Smooth muscle cell of the coronary artery (primary cell): ENCODE data around the gene PFDN2. TPM values are rescaled to one million over a fixed set of nuclear protein-coding genes. Genes with fewer than 3 reads are reported as not detected.

ENCODE experiments used
- total RNA-seq: library from RNA; depleted of rRNA; stranded (reverse); fragments of >200 nt; gene quantifications from 2 replicates; pipeline ENCODE4 v1.2.3, GENCODE V29; 2014; ENCODE audit warnings: low replicate concordance

Gene PFDN2, protein sequence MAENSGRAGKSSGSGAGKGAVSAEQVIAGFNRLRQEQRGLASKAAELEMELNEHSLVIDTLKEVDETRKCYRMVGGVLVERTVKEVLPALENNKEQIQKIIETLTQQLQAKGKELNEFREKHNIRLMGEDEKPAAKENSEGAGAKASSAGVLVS
- total RNA-seq, result 71.7 and 95.0 TPM in 2 replicates

DNA sequence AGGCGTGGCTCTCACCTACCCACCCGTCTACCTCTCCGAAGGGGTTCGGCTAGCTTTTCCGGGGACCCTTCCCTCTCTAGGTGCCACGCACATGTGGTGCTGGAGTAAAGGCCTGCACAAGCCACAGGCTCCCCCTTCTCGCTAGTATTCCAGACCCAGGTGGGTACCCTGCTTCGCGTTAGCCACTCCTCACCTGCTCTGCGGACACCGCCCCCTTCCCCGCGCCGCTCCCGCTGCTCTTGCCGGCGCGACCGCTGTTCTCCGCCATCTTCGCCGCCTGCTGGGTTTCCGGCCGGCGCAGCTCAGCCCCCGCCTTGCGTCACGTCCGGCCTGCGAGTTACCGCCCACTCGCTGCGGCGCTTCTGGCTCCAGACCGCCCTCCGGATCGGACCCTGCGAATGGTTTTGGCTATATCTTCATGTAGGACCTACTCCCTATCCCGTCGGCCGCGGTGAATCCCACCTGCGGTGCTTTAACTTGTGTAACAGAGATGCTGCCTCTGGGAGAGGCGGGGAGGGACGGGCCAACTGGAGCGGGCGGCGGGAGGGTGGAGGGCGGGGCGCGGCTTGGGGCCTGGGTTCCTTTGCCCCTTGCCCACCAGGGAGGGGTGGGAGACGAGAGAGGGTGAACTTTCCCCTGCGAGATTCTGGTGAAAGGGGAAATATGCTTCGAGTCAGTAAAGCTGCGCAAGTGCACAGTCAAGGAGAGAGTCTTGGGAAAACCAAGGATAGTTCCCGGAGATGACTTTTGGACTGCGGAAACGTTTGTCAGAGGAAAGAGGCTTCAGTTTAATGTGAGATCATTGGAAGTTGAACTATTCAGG is at the start of gene PFDN2, which contains the start of gene NIT1:
TSS of gene PFDN2 (minus strand) at position 279 of the 823 bp plus-strand sequence. CDS start at position 268, 11 bp downstream.
TSS of gene NIT1 (plus strand) at position 347 of the 823 bp plus-strand sequence. CDS start at position 419, 72 bp downstream.

DNA sequence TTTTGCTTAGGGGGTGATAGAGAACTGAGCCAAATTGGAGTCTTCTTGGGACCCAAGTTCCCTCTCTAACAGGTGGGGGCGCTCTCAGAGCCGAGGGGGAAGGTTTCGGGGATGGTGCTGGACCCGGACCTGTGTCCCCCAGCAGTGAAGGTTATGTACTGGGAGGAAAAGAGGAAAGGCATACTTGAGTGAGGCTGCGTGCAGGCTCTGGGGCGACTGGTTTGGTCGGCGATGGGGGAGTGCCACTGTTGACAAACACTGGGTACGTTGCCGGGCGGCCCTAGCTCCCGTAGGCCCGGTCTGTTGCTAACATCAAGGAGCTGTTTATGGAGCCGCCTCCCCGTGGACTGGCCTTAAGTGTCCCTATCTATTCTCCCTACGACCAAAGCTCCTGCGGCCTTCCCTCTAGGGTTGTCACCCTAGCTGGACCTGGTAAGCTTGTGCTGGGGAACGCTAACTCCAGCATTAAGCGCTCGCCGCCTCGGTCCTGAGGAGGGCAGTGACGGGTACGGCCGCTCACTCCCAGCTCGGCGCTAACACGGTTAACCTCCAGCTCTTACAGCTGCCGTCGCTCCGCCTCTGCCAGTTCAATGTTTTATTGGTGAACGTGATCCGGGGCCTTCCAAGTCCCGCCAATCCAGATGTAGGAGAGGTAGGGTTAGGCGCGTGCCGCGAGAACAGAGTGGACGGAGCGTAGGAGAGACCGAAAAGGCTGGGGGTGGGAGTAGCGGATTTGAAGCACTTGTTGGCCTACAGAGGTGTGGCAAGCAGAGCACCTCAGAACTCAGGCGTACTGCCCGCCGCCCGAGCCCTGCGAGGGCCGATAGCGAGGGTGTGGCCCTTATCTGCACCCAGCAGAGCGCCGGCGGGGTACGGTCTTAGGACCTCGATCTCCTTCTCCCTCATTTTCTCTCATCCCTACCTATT is 48.2 kb upstream of the PFDN2 start, which contains the start of gene PPOX:
TSS of gene PPOX (plus strand) at position 685 of the 927 bp plus-strand sequence. CDS start 422 bp downstream, outside the sequence.

DNA sequence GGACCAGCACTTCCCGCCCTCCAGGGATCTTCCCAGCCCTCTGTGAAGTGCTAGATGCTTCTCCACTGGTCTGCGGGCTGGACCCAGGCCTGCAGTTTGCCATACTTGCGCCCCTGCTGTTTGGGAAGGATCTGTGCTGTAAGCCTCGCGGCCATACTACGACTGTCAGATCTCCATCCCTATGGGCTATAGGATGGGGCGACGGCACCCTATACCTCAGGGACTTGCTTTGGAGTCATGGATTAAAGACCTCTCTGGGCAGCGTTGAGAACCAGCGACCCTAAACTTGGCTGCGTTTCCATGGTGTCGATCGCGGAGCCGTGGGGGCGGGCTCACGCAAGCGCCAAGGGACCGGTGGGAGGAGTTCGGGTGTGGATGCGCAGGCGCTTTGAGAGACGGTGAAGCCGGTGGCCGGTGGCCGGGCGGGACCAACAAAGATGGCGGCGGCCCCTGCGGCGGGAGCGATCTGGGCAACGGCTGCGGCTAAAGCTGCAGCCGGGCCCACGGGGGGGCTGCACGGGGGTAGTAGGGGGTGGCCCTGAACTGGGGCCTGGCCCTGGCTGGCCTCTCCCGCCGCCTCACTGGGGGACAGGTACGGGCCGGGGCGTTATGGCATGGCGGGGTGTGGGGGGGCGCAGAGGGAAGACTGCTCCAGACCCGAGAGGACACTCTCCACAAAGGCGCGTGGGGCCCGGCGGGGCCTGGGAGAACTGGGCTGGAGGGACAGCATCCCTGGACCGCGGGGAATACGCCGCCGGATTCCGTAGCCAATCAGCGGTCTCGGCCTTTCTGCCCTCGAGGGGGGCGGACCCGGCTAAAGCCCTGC is 41.5 kb upstream of the PFDN2 start, which contains the start of gene USP21:
TSS of gene USP21 (plus strand) at position 414 of the 826 bp plus-strand sequence. CDS start 1,141 bp downstream, outside the sequence.

DNA sequence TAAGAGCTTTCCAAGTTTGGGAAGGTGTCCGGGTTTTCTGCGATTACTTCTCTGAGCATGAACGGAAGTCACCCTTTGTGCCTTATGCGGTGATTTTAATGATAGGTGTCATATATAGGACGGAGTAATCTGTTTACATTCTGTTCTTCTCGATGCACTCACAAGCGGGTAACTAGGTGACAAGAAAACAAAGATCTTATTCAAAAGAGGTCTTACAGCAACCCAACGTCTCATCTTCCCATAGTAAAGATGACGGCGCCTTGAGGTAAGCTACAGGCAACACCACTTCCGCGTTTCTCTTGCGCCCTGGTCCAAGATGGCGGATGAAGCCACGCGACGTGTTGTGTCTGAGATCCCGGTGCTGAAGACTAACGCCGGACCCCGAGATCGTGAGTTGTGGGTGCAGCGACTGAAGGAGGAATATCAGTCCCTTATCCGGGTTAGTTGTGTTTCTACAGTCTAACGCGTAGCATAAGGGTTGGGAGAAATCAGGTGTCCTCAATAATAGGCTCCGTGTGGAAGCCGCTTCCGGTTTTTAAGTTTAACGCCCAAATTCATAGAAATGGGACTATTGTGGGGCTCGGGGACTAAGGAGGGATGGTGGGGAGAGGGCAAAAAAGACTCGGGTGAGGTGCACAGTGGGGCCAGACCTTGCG is 36.0 kb upstream of the PFDN2 start, which contains the start of gene UFC1:
TSS of gene UFC1 (plus strand) at position 297 of the 656 bp plus-strand sequence. CDS start at position 317, 20 bp downstream.

DNA sequence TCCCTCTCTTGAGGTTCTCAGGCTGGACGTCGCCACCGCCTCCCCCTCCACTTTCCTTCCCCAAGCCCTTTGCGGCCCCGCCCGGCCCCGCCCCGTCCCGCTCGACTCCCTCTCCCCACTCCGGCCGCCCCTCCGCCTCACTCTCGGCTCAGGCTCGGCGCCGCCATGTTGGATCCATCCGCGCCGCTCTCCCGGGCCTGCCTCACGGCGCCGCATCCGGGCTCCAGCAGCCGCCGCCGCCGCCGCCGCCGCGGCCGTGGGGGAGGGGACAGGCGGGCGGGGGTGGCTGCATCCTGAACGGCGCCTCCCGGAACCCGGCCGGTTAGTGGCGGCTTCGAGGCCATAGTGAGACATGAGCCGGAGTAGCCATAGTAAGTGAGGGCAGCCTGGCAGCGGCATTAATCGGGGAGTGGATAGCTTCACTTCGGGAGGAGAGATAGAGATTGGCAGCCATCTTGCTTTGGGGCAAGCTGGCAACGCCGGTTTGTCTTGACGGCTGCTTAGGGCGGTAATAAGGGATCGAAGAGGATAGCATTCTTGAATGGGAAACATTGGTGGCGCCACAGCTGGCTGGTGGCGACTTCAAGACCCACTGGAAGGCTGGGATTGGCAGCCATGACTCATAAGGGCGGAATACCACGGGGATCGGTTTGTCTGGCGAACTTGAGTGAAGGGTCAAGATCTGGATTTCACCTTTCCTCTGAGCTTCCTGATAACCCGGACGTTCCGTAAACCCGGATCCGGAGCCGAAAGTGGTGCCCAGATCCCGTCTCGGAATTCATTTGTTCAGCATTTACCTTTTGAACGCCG is 14.8 kb upstream of the PFDN2 start, which contains the start of gene DEDD:
TSS of gene DEDD (minus strand) at position 258 of the 810 bp plus-strand sequence. CDS start 8,205 bp downstream, outside the sequence.

DNA sequence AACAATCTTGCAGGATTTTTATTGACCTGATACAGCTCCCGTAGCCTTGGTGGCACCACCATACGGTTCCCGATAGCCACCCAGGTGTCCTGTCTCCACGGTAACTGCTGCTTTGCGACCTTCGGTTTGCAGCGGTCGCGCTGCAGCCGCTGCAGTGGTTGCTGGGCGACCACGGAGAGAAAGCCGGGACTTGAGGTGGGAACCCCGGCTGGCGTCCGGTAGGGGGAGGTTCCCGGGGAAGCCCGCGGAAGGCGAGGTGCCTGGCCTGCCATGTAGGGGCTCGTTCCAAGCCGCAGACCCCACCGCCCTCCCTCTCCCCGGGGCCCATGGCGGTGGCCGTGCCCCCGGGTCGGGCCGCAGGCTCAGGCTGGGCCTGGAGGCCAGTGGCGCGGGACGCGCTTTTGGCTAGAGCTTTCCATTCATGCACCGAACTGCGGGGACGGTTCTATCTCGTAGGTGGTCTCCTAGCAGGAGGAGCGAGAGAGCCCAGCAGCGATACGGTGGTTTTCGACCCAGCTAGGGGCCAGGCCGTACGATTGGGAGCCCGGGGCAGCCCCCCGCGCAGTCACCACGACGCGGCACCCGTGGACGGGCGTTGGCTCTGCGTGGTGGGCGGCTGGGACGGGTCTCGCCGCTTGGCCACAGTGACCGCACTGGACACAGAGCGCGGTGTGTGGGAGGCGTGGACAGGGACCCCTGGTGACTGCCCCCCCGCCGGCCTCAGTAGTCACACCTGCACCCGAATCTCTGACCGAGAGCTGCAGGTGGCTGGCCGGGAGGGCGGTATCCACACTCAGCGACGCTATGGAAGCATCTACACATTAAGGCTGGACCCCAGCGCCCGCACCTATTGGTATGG is 19.4 kb downstream of the PFDN2 start, which contains the start of gene KLHDC9:
TSS of gene KLHDC9 (plus strand) at position 152 of the 859 bp plus-strand sequence. CDS start at position 327, 175 bp downstream.

DNA sequence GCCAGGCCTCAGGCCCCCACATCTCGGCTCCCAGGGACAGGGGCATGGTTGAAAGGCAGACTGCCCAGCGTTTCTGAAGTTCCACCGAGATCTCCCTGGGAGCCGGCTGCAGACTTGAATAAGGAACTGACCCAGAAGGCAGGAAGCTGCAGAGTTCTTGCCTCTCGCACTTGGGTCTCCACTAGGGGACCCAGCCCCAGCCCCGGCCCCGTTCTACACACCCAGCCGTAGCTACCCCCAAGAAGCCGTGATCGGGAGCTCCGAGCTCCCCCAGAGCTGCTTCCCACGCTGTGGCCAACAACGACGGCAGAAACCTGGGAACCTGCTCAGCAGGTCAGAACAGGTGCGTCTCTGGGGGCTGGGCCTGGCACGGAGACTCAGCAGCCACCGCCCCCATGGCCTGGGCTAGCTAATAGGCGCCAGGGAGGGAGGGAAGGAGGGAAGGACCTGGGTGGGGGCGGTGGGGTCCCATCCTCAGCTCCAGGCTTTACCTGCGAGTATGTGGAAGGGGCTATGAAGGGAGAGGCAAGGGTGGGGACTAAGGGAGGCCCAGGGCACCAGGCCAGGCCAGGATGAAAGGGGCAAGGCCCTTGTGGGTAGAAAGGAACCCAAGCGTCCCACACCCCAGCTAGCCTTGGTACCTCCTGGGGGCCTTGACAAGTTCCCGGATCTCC is 28.4 kb downstream of the PFDN2 start, which contains the start of gene NECTIN4:
TSS of gene NECTIN4 (minus strand) at position 308 of the 674 bp plus-strand sequence. CDS start at position 46, 262 bp downstream.

DNA sequence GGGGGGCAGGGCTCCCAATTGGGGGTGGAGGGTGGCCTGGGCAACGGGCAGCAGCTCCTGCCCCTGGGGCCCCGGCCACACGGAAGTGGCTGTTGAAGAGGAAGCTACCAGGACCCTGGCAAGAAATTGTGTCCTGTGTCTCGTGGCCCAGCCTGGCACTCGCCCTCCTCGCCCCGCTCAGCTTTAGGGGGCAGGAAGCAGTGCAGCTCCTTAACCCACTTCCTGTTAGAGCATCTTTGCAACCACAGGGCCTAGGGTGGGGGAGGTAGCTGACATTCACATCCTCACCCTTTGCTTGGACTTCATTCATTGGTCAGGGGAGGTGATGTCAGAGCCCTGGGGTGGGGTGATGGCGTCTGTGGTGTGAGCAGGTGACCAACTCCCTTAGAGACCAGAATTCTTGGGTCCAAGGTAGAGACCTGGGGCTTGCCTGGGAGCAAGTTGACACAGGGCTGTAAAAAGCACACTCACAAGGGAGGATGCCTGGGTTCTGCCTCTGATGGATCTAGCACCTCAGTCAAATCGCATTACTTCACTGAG is 48.0 kb downstream of the PFDN2 start, which contains the start of gene ARHGAP30:
TSS of gene ARHGAP30 (minus strand) at position 161 of the 540 bp plus-strand sequence. CDS start 267 bp downstream, outside the sequence.

Other genes with a start within 250 kb of the PFDN2 start
- gene ITLN1, start 232.9 kb downstream of the PFDN2 start, total RNA-seq, result 0.30 and 0.35 TPM in 2 replicates
- 0.82 and 1.5 TPM in 2 replicates for gene ITLN2, start 163.2 kb downstream of the PFDN2 start, total RNA-seq
- gene F11R, start 96.9 kb downstream of the PFDN2 start, total RNA-seq, result 20.8 and 24.5 TPM in 2 replicates
- gene TSTD1, start 79.1 kb downstream of the PFDN2 start, total RNA-seq, result 1.5 and 15.6 TPM in 2 replicates
- 83.1 and 162 TPM in 2 replicates for gene USF1, start 72.1 kb downstream of the PFDN2 start, total RNA-seq
- gene ARHGAP30, start 48.1 kb downstream of the PFDN2 start, total RNA-seq, result under 0.01 TPM in 1 of 2 replicates, not detected in the other
- 0.35 and 2.3 TPM in 2 replicates for gene NECTIN4, start 28.5 kb downstream of the PFDN2 start, total RNA-seq
- gene KLHDC9, start 19.7 kb downstream of the PFDN2 start, total RNA-seq, result 0.23 and 1.5 TPM in 2 replicates
- gene NIT1, start 68 bp upstream of the PFDN2 start, total RNA-seq, result 14.2 and 15.7 TPM in 2 replicates
- 25.9 and 37.3 TPM in 2 replicates for gene DEDD, start 14.6 kb upstream of the PFDN2 start, total RNA-seq
- 127 and 180 TPM in 2 replicates for gene UFC1, start 35.9 kb upstream of the PFDN2 start, total RNA-seq
- 4.2 and 4.7 TPM in 2 replicates for gene USP21, start 41.5 kb upstream of the PFDN2 start, total RNA-seq
- 8.9 and 11.0 TPM in 2 replicates for gene PPOX, start 48.4 kb upstream of the PFDN2 start, total RNA-seq
- gene B4GALT3, start 59.5 kb upstream of the PFDN2 start, total RNA-seq, result 9.4 and 18.3 TPM in 2 replicates
- gene ADAMTS4, start 81.0 kb upstream of the PFDN2 start, total RNA-seq, result 2.1 and 4.9 TPM in 2 replicates
- 127 and 177 TPM in 2 replicates for gene NDUFS2, start 84.3 kb upstream of the PFDN2 start, total RNA-seq
- 0.23 TPM in 1 of 2 replicates, not detected in the other for gene FCER1G, start 97.3 kb upstream of the PFDN2 start, total RNA-seq
- not detected in 2 replicates for gene APOA2, start 105.6 kb upstream of the PFDN2 start, total RNA-seq
- 8.7 and 11.7 TPM in 2 replicates for gene TOMM40L, start 108.0 kb upstream of the PFDN2 start, total RNA-seq
- not detected in 2 replicates for gene NR1I3, start 120.2 kb upstream of the PFDN2 start, total RNA-seq
- not detected in 2 replicates for gene PCP4L1, start 140.7 kb upstream of the PFDN2 start, total RNA-seq
- 0.53 and 1.1 TPM in 2 replicates for gene MPZ, start 191.9 kb upstream of the PFDN2 start, total RNA-seq
- 11.1 and 32.2 TPM in 2 replicates for gene SDHC, start 196.3 kb upstream of the PFDN2 start, total RNA-seq
- not detected in 2 replicates for gene CFAP126, start 249.8 kb upstream of the PFDN2 start, total RNA-seq